Stimulated activated CD4-positive, alpha-beta T cell treated with anti-CD3 and anti-CD28 coated beads, TNF-alpha, amount 100 ng/mL, for 4 hours (primary cell): ENCODE measurements around the gene EEFSEC.

Experiments
- DNase-seq, 3 experiments: peaks; one replicate each; pipeline ENCODE4 v3.0.0-alpha.2; 2020; ENCODE audit warnings: low read depth in 3 of 3

EEFSEC gene

GRCh38 chr3:128334086-128334645 lies 180.9 kb downstream of the EEFSEC start:
- no peak for DNase-seq

- DNase-seq, result no peak
Observed at GRCh38 chr3:128334766-128335165, 181.5 kb downstream of the EEFSEC start.

GRCh38 chr3:128335621-128336296 lies 182.5 kb downstream of the EEFSEC start:
- DNase-seq, result no peak

- DNase-seq, result no peak
Observed at GRCh38 chr3:128336337-128337156, 183.3 kb downstream of the EEFSEC start.

- DNase-seq, result no peak
Observed at GRCh38 chr3:128337305-128337704, 184.0 kb downstream of the EEFSEC start.

GRCh38 chr3:128338536-128339330 lies 185.5 kb downstream of the EEFSEC start:
- DNase-seq, result no peak

GRCh38 chr3:128339491-128340012 lies 186.3 kb downstream of the EEFSEC start:
- DNase-seq, result no peak

GRCh38 chr3:128340198-128340903 lies 187.1 kb downstream of the EEFSEC start:
- DNase-seq, result no peak

- no peak for DNase-seq
Observed at GRCh38 chr3:128340904-128341555, 187.7 kb downstream of the EEFSEC start.

- DNase-seq, result no peak
Observed at GRCh38 chr3:128341659-128342395, 188.5 kb downstream of the EEFSEC start.

- DNase-seq, result no peak
Observed at GRCh38 chr3:128342701-128343180, 189.5 kb downstream of the EEFSEC start.

GRCh38 chr3:128343287-128344051 lies 190.2 kb downstream of the EEFSEC start:
- DNase-seq, result no peak

GRCh38 chr3:128344052-128344735 lies 190.9 kb downstream of the EEFSEC start:
- DNase-seq, result no peak

- no peak for DNase-seq
Observed at GRCh38 chr3:128345196-128345595, 191.9 kb downstream of the EEFSEC start.

GRCh38 chr3:128346562-128346961 lies 193.3 kb downstream of the EEFSEC start:
- DNase-seq, result no peak

GRCh38 chr3:128347282-128347681 lies 194.0 kb downstream of the EEFSEC start:
- DNase-seq, result no peak

- DNase-seq, result no peak
Observed at GRCh38 chr3:128348075-128348474, 194.8 kb downstream of the EEFSEC start.

GRCh38 chr3:128348805-128349531 lies 195.7 kb downstream of the EEFSEC start:
- no peak for DNase-seq
